RPMI8226 (cell line): ENCODE measurements around the gene BPIFA2.

ENCODE experiments used
- DNase-seq: peaks from one replicate; pipeline ENCODE4 v3.0.0-alpha.2; 2015

Gene BPIFA2

GRCh38 chr20:33203444-33203843 lies 35.5 kb downstream of the BPIFA2 start:
- no peak for DNase-seq

GRCh38 chr20:33209789-33210188 lies 41.8 kb downstream of the BPIFA2 start:
- DNase-seq: peak; percentile 77

GRCh38 chr20:33210371-33210770 lies 42.4 kb downstream of the BPIFA2 start:
- DNase-seq: no peak

- DNase-seq: peak; percentile 60
Measured at GRCh38 chr20:33211817-33212424, 44.0 kb downstream of the BPIFA2 start.

- no peak for DNase-seq
Measured at GRCh38 chr20:33217052-33217451, 49.1 kb downstream of the BPIFA2 start, which contains the start of gene BPIFA3. Gene BPIFA3, plus strand, starts transcription at chr20:33217352. Its CDS starts 185 bp downstream, at chr20:33217537.

GRCh38 chr20:33224399-33224798 lies 56.4 kb downstream of the BPIFA2 start:
- no peak for DNase-seq

- no peak for DNase-seq
Measured at GRCh38 chr20:33229843-33230242, 61.9 kb downstream of the BPIFA2 start.
